Measurements from ENCODE around the gene LRP1B.

Gene LRP1B

DNA sequence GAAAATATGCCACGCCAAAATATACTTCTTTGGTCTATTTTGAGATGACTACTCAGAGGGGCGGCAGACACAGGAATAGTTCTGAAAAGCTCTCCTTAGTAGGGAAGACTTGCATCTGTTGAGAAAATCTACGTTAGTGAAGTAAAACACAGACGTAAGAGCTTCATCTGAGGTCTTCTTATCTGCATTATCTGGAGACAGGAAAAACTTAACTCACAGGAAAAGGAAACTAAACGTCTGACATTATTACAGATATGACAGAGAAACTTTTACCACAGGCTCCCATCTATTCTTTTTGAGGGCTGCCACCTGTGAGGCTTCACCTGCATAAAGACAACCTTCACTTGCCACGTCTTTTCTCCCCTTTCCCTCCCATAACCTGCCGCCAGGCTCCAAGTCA is 1295.7 kb downstream of the LRP1B start:
- TF ChIP-seq GATA2 (IDR thresholded peaks at IDR 0.05; ENCODE audit: low read depth, low read length) = no peak
- TF ChIP-seq GATA3 (IDR thresholded peaks at IDR 0.05; ENCODE audit: low read depth, low read length) = no peak

DNA sequence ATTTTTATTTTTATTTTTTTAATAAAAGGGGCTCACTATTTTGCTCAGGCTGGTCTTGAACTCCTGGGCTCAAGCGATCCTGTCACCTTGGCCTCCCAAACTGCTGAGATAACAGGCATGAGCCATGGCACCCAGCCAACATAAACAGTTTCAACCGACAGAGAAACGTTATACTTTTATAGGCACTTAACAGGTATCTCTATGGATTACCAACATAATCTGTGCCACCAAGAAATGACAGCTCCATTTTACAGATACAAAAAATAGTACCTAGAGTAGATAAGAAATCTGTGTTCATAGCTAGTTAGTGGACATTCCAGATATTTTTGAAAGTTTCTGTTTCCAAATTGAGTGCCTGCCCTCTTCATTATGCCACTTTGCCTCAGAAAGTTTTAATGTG is 1316.7 kb downstream of the LRP1B start:
- TF ChIP-seq GATA3 (IDR thresholded peaks at IDR 0.05; ENCODE audit: low read depth, low read length) = no peak
- no peak for TF ChIP-seq GATA2 (IDR thresholded peaks at IDR 0.05; ENCODE audit: low read depth, low read length)

DNA sequence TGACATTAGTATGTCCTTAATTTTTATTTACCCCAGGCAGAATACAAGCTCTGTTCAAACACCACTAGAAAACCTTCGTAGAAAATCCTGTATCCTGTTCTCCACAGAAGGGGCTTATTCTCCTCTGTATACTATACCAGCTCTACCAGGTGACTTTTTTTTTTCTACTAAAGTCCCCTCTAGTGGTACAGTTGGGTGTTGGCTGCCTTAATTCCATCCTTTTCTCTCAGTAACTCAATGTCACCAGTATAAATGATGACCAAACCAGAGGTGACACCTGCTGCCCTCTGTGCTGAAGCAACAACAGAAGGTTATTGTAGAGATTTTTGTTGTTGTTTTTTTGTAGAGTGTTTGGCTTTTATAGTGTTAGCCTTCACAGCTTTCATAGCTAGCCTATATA is 1322.0 kb downstream of the LRP1B start:
- TF ChIP-seq GATA2 (IDR thresholded peaks at IDR 0.05; ENCODE audit: low read depth, low read length) = no peak
- no peak for TF ChIP-seq GATA3 (IDR thresholded peaks at IDR 0.05; ENCODE audit: low read depth, low read length)

DNA sequence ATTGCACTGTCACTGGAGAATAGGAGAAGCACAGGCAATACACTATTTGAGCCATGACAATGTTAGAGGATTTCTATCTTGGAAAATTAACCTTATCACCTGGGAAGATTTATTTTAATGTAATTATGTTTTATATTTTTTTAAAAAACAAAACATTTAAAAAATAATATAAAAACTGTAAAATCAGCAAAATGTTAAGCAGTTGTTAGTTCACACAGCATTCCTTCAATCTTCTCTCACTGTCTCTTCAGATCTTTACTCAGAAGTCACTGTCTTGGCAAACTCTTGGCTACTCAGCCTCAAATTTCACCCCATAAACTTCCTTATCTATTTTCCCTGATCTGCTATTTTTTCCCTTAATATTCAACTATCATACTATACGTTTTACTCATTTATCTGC is 1322.6 kb downstream of the LRP1B start:
- TF ChIP-seq GATA2 (IDR thresholded peaks at IDR 0.05; ENCODE audit: low read depth, low read length) (no peak), GATA3 (IDR thresholded peaks at IDR 0.05; ENCODE audit: low read depth, low read length) (no peak)

DNA sequence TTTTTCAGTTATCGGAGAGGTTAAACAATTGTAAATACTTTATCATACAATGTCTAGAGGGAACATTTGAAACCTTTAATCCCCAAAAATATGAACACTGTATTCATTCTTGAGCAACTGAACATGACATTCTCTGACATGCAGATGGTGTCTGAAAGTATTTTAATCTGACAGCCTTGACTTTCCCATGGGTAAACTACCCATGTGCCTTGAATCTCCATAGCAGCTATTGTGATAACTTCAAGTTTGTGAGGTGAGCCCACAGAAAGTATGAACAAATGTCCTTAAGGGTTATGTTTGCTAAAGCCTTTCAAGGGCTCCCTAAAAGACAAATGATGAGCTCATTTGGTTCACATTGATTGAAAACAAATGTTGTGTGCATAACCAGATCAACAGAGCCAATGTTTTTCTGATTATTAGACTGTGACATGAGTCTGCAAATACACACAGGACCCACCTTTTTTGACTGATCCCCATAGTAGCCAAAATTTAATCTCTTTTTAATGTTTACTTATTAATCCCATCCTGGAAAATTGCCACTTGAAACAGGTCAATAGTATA is 1326.0 kb downstream of the LRP1B start:
- TF ChIP-seq GATA2 (IDR thresholded peaks at IDR 0.05; ENCODE audit: low read depth, low read length) = no peak
- no peak for TF ChIP-seq GATA3 (IDR thresholded peaks at IDR 0.05; ENCODE audit: low read depth, low read length)

DNA sequence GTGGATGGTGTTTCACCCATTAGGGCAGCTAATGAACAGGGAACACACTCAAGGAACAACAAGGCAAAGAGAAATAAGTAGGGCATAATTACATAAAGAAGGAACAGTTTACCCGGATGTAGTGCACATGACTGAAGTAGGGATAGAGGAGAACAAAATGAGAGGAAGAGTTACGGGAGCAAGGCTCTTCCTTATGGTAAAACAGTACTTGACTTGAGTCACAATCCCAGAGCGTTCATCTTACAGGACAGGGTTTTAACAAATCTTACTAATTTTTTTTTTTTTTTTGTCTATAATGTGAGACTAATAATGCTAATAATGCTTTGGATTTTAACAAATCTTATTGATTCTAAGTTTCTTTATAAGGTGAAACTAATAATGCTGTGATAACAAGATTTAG is 1329.5 kb downstream of the LRP1B start:
- TF ChIP-seq GATA3 (IDR thresholded peaks at IDR 0.05; ENCODE audit: low read depth, low read length) (no peak), GATA2 (IDR thresholded peaks at IDR 0.05; ENCODE audit: low read depth, low read length) (no peak)

DNA sequence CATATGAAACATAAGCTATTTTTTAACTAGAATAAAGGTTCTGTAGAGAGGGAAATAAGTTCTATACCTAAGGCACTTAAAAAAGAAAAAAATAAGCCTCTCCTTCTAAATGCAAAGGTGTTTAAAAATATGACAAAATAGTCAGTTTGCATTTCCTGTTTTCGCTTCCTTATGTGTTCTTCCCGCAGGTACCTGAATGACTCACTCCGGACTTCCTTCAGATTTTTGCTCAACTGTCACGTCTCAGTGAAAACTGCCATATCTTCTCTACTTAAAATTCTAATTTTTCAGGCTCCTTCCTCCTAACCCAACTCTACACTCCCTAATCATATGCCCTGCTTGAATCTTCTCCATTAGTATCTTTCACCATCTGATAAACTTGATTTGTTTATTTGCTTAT is 1333.1 kb downstream of the LRP1B start:
- TF ChIP-seq GATA2 (IDR thresholded peaks at IDR 0.05; ENCODE audit: low read depth, low read length) = no peak
- no peak for TF ChIP-seq GATA3 (IDR thresholded peaks at IDR 0.05; ENCODE audit: low read depth, low read length)

DNA sequence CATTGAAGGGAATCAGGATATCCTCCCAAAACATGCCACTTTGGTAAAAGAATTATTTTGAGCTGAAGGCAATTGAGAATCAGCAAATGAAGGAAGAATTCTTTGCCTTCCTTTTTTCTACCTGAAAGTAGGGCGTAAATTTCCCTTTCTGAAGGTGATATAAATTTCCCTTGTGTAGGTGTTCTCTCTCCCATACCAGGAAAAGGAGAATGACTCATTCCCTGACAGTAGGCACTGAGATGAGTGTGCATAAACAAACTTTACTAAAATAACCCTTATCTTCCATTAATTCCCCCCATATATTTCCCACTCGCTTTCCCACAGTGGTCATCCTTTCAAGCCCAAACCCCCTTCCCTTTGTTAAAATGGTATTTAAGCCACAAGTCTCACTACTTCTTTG is 1339.0 kb downstream of the LRP1B start:
- no peak for TF ChIP-seq GATA2 (IDR thresholded peaks at IDR 0.05; ENCODE audit: low read depth, low read length)
- no peak for TF ChIP-seq GATA3 (IDR thresholded peaks at IDR 0.05; ENCODE audit: low read depth, low read length)

DNA sequence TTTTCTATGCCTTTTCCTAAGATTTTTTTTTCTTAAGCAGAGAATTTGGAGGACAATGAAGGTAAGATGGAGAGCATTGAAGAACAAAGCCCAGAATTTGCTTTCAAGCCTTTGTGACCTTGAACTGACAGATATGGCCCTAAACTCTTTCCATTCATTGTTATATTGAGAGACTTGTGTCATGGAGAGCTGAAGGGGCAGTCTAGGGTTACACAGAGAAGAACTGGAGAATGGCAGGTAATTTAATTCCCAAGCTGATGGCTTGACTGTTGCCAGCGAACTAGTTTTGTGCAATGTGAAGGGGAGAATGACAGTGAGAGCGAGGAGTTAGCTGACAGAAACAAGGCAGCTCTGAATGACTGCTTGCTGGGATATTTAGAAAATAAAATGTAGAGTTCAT is 1344.2 kb downstream of the LRP1B start:
- TF ChIP-seq GATA2 (IDR thresholded peaks at IDR 0.05; ENCODE audit: low read depth, low read length) (no peak), GATA3 (IDR thresholded peaks at IDR 0.05; ENCODE audit: low read depth, low read length) (no peak)

DNA sequence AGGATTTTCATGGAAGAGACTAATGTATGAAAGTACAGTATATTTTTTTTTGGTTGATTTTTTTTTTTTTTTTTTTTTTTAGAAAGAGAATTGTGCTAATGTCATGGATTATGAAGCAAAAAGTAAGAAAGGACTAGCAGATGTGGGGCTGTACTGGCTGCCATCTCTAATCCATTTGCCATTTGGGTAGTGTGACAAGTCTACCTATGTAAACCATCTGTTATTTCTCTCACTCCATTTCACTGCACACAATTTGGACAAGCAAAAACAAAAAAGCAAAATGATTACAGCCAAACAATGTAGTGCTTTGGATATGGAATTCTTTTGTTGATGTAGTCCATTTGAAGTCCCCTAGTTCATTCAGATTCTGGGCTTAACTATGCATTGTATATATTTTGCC is 1355.4 kb downstream of the LRP1B start:
- TF ChIP-seq GATA3 (IDR thresholded peaks at IDR 0.05; ENCODE audit: low read depth, low read length) (no peak), GATA2 (IDR thresholded peaks at IDR 0.05; ENCODE audit: low read depth, low read length) (no peak)

DNA sequence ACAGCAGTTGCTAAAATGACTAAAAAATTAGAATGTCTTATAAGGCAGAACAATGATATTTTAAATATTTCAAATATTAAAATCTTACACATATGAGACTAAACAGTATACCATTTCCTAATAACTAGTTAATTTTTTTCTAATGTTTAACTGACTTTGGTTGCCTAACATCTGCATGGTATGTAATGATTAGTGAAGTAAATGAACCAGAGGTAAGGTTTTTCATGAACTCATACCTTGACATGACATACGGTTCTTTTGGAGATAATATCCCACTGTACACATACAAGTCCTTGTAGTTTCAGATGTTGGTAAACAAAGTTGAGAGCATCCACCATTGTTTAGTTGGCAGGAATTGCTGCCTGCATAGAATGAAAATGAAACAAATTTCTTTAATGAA is 1360.2 kb downstream of the LRP1B start:
- TF ChIP-seq GATA2 (IDR thresholded peaks at IDR 0.05; ENCODE audit: low read depth, low read length) (no peak), GATA3 (IDR thresholded peaks at IDR 0.05; ENCODE audit: low read depth, low read length) (no peak)

DNA sequence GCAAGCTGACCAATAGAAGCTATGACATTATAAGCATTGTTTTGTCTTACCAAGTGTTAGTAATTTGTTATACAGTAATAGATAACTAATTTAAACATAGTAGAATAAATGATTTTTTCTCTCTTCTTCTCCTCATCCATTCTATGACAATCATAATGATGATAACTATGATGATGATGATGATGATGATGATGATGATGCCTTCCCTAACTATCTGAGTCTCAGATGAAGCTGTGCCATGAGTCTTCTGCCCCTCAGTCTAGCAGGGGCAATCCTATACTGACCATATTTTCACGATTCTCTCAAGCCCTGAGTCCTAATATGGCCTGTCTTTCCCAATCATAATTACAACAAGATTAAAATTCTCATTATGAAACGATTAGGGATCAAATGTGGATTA is 1369.0 kb downstream of the LRP1B start:
- no peak for TF ChIP-seq GATA2 (IDR thresholded peaks at IDR 0.05; ENCODE audit: low read depth, low read length)
- no peak for TF ChIP-seq GATA3 (IDR thresholded peaks at IDR 0.05; ENCODE audit: low read depth, low read length)

DNA sequence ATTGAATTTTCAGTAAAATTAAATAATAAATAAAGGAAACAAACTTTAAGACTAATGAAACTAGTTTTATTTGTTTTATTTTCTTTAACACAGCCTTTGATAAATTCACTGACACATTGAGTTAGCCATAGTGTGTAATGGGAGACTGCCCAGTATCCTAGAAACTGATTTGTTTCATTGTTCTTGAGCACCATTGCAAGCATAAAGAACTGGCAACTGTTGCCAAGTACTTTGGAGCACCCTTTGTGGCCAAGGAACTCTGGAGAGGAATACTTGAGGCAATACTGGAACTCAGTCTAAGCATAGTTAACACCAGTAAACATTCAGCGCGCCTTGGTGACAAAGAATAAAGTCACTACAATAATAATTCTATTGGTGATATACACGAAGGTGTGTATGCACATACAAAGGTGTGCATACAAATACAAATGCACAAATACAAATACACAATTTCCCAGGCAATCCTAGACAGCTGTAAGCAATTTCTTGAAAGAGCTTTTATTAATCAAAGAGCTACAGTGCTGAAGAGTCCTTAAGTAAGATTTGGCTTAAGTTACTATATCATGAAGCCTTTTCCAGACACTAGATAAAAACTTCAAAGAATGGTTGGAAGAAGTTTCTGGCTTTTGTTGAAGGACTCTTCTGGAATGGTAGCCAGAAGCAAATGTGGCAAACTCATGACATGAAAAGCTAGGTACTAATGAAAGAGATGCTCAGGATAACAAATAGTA is 1371.2 kb downstream of the LRP1B start:
- TF ChIP-seq GATA2 (IDR thresholded peaks at IDR 0.05; ENCODE audit: low read depth, low read length) (no peak), GATA3 (IDR thresholded peaks at IDR 0.05; ENCODE audit: low read depth, low read length) (no peak)

DNA sequence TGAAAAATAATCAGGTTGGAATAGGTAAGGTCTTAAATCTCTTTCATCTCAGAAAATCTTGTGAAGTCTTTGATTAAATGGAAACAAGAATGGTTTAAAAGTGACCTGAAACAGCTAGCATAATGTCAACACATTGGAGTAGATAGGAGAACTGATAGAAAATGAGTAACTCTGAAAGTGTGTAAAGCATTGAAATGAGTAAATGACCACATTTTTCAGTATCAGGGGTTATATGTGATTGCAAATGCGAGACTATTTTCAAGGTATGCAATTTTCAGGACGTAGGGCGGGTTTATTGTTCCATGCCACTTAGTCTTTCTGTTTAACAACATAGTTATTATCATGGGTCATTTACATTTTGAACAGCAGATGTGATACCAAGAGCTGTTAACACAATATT is 1383.2 kb downstream of the LRP1B start:
- no peak for TF ChIP-seq GATA2 (IDR thresholded peaks at IDR 0.05; ENCODE audit: low read depth, low read length)
- no peak for TF ChIP-seq GATA3 (IDR thresholded peaks at IDR 0.05; ENCODE audit: low read depth, low read length)

DNA sequence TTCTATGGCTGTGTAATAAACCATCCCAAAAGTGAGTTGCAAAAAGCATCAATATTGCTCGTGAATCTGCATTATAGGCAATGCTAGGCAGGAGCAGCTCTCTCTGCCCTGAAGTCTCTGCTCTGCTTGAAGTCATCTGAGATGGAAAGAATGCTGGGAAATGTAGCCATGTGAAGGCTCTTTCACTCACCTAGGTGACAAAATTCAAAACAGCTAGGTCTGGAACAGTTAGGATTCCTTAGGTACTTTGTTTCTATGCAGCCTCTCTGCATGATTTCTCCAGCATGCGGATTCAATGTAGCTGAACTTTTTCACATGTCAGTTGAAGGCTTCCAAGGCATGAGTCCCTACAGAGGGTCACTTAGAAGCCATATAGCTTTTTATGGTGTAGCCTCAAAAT is 1383.7 kb downstream of the LRP1B start:
- TF ChIP-seq GATA2 (IDR thresholded peaks at IDR 0.05; ENCODE audit: low read depth, low read length) = no peak
- TF ChIP-seq GATA3 (IDR thresholded peaks at IDR 0.05; ENCODE audit: low read depth, low read length) = no peak
